ENCODE measurements around the gene ZNF470. TPM values are rescaled to one million over a fixed set of nuclear protein-coding genes. Genes with fewer than 3 reads are reported as not detected.

Gene ZNF470
- total RNA-seq, 1 experiment from 2014 or later: not detected

DNA sequence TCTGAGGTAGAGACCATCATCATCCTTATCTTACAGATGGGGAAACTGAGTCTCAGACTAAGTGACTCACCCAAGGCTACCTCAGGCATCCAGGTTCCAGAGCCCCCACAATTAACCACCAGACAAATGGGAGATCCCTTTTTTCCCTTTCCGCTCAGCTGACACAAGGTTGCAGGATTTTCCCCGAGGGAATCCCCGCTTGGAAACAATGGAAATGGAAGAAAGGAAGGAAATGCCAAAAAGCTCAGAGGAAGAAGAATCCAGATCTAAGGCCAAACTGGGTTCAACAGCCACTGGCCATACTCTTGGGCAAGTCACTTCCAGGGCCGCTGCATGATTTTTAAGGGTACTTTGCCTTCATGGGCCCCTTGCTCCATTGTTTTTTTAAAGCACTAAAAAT is 29.4 kb downstream of the ZNF470 start:
- no peak for DNase-seq
- Histone ChIP-seq H3K27me3 (ENCODE audit: low read length) (no peaks in the 10 kb centered on the region), H3K27ac (ENCODE audit: low read length) (no peak overlapping the region), H3K9ac (ENCODE audit: low read length) (peak overlapping the region; percentile 86; the same call in 1 of the 2 replicates), H2AFZ (ENCODE audit: low read length) (no peak overlapping the region), H3K36me3 (ENCODE audit: insufficient read depth, low read length) (peaks cover 32% of the 10 kb centered on the region), H3K79me2 (ENCODE audit: low read length) (peaks cover 57% of the 10 kb centered on the region), H3K4me1 (ENCODE audit: low read length) (peaks cover 12% of the 10 kb centered on the region), H3K9me3 (ENCODE audit: low read length) (peaks cover 31% of the 10 kb centered on the region), H3K4me3 (ENCODE audit: low read length) (peak overlapping the region; percentile 96), H3K9me2 (replicated peaks; ENCODE audit: insufficient read depth, low read length) (no peaks in the 10 kb centered on the region), H3K4me2 (ENCODE audit: low read depth, low read length, poor library complexity, severe bottlenecking) (peak overlapping the region; percentile 82), H4K20me1 (ENCODE audit: insufficient read depth, low read depth, low read length) (no peaks in the 10 kb centered on the region)

DNA sequence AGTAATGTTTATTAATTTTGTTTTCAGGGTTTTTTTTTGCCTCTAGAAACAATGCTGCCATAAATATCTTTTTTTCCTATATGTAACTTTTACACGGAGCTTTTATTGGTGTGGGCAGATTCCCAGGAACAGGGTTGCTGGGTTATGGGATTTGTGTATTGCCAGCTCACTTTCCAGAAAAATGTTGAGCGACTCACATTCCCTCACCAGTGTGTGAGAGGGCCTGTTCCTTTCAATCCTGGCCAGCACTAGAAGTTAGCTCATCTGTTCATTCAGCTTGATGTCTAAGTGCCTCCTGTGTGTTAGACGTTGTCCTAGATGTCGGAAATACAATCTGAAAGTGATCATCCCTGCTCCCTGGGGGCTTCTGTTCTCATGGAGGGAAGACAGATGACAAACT is 30.4 kb downstream of the ZNF470 start:
- H3K9me3 ChIP-seq (ENCODE audit: low read length): peaks cover 38% of the 10 kb centered on the region
- H3K4me1 ChIP-seq (ENCODE audit: low read length): peaks cover 12% of the 10 kb centered on the region
- no peaks in the 10 kb centered on the region for H4K20me1 ChIP-seq (ENCODE audit: insufficient read depth, low read depth, low read length)
- no peaks in the 10 kb centered on the region for H3K27me3 ChIP-seq (ENCODE audit: low read length)
- no peak for DNase-seq
- no peak overlapping the region for H2AFZ ChIP-seq (ENCODE audit: low read length)
- no peaks in the 10 kb centered on the region for H3K9me2 ChIP-seq (replicated peaks; ENCODE audit: insufficient read depth, low read length)
- no peak overlapping the region for H3K9ac ChIP-seq (ENCODE audit: low read length)
- no peak overlapping the region for H3K4me3 ChIP-seq (ENCODE audit: low read length)
- no peak overlapping the region for H3K27ac ChIP-seq (ENCODE audit: low read length)
- peaks cover 42% of the 10 kb centered on the region for H3K36me3 ChIP-seq (ENCODE audit: insufficient read depth, low read length)
- no peak overlapping the region for H3K4me2 ChIP-seq (ENCODE audit: low read depth, low read length, poor library complexity, severe bottlenecking)
- peaks cover 64% of the 10 kb centered on the region for H3K79me2 ChIP-seq (ENCODE audit: low read length)

DNA sequence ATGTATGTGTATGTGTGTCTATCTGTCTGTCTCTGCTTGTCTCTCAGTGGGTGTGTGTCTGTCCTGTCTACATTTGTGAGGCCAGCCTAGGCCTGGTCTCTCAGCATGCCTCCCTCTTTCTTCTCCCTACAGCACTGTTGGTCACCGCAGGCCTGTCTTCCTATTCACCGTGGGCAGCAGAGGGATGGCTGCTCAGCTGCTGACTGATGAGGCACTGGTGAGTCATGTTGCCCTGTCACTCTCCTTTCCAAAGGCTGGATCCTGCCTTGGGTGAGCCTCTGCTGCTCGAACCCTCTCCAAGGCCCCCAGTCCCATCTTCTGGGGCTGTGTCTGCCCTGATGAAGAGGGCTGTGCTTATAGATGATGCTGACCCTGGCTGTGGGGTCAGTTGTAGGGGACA is 34.1 kb downstream of the ZNF470 start:
- Histone ChIP-seq H3K9me2 (replicated peaks; ENCODE audit: insufficient read depth, low read length) (no peaks in the 10 kb centered on the region), H3K27me3 (ENCODE audit: low read length) (no peaks in the 10 kb centered on the region), H3K27ac (ENCODE audit: low read length) (no peak overlapping the region), H4K20me1 (ENCODE audit: insufficient read depth, low read depth, low read length) (no peaks in the 10 kb centered on the region), H3K4me1 (ENCODE audit: low read length) (peaks cover under 1% of the 10 kb centered on the region), H2AFZ (ENCODE audit: low read length) (no peak overlapping the region), H3K9ac (ENCODE audit: low read length) (no peak overlapping the region), H3K79me2 (ENCODE audit: low read length) (peaks cover 86% of the 10 kb centered on the region), H3K4me2 (ENCODE audit: low read depth, low read length, poor library complexity, severe bottlenecking) (no peak overlapping the region), H3K4me3 (ENCODE audit: low read length) (no peak overlapping the region), H3K9me3 (ENCODE audit: low read length) (peaks cover 68% of the 10 kb centered on the region), H3K36me3 (ENCODE audit: insufficient read depth, low read length) (peaks cover 62% of the 10 kb centered on the region)
- no peak for DNase-seq

DNA sequence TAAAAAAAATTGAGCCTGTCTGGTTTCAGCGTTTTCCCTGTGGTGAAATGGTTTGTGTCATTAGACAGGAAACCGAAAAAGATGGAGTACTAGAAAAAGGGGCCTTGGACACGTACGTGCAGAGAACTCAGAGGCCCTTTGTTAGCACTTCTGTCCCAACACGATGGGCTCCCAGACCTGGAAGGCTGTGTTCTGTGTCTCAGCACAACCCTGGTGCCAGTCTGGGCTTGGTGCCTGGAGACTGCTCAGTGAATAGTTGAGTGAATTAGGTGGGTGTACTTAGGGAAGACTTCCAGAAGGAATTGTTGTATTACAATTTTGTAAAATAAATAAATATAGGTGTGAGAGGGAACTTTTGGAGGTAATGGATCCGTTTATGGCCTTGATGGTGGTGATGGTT is 36.6 kb downstream of the ZNF470 start:
- H3K9ac ChIP-seq (ENCODE audit: low read length): no peak overlapping the region
- H3K36me3 ChIP-seq (ENCODE audit: insufficient read depth, low read length): peaks cover 43% of the 10 kb centered on the region
- peaks cover 85% of the 10 kb centered on the region for H3K79me2 ChIP-seq (ENCODE audit: low read length)
- no peak overlapping the region for H2AFZ ChIP-seq (ENCODE audit: low read length)
- H3K27ac ChIP-seq (ENCODE audit: low read length): no peak overlapping the region
- H3K4me3 ChIP-seq (ENCODE audit: low read length): no peak overlapping the region
- DNase-seq: no peak
- no peaks in the 10 kb centered on the region for H3K4me1 ChIP-seq (ENCODE audit: low read length)
- no peak overlapping the region for H3K4me2 ChIP-seq (ENCODE audit: low read depth, low read length, poor library complexity, severe bottlenecking)
- H3K9me3 ChIP-seq (ENCODE audit: low read length): peaks cover 67% of the 10 kb centered on the region
- no peaks in the 10 kb centered on the region for H3K9me2 ChIP-seq (replicated peaks; ENCODE audit: insufficient read depth, low read length)
- no peaks in the 10 kb centered on the region for H4K20me1 ChIP-seq (ENCODE audit: insufficient read depth, low read depth, low read length)
- no peaks in the 10 kb centered on the region for H3K27me3 ChIP-seq (ENCODE audit: low read length)

DNA sequence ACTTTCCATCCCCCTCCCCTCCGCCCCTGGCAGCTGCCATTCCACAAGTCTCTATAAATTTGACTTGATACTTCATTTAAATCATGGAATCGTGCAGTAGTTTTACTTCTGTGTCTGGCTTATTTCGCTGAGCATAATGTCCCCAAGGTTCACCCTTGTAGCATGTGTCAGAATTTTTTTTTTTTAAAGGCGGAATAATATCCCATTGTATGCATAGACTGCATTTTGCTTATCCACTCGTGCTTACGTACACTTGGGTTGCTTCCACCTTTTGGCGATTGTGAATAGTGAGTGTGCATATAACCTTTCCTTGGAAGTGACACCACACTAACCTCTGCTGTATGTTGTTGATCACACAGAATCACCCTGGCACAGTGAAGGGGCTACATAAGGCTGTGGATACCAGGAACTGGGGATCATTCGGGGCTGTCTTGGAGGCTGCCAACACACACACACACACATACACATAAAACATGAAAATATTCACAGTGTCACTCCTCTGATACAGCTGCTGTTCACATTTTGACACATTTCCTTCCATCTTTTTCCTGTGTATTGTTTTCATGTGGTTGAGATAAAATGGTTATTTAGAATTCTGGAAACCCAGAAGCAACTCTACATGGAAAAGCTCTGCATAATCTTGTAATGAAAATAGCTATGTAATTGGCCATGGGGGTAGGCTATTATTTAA is 41.2 kb downstream of the ZNF470 start:
- no peak for DNase-seq
- H3K9me3 ChIP-seq (ENCODE audit: low read length): peaks cover 77% of the 10 kb centered on the region
- peaks cover 85% of the 10 kb centered on the region for H3K79me2 ChIP-seq (ENCODE audit: low read length)

DNA sequence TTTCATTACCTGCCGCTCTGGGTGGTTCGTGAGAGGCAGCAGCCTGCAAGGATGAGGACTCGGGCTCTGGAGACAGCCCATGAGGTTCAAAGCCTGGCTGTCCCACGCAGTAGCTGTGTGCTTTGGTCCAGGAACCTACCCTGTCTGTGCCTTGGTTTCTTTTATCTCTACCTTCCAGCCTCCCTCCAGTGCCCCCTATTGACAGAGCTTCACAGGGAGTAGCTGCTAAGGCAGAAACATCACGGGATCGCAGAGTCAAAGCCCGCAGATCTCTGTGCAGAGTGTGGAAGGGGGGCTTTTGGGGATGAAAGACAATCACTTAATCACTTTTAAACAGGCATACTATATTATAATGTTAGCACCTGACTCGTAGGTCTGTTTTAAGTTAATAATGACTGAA is 44.0 kb downstream of the ZNF470 start:
- no peak overlapping the region for H3K4me2 ChIP-seq (ENCODE audit: low read depth, low read length, poor library complexity, severe bottlenecking)
- no peaks in the 10 kb centered on the region for H3K9me2 ChIP-seq (replicated peaks; ENCODE audit: insufficient read depth, low read length)
- H3K79me2 ChIP-seq (ENCODE audit: low read length): peaks cover 75% of the 10 kb centered on the region
- no peak overlapping the region for H3K9ac ChIP-seq (ENCODE audit: low read length)
- H3K27ac ChIP-seq (ENCODE audit: low read length): no peak overlapping the region
- H2AFZ ChIP-seq (ENCODE audit: low read length): no peak overlapping the region
- H3K9me3 ChIP-seq (ENCODE audit: low read length): peaks cover 81% of the 10 kb centered on the region
- no peaks in the 10 kb centered on the region for H4K20me1 ChIP-seq (ENCODE audit: insufficient read depth, low read depth, low read length)
- no peak for DNase-seq
- no peaks in the 10 kb centered on the region for H3K27me3 ChIP-seq (ENCODE audit: low read length)
- peaks cover 48% of the 10 kb centered on the region for H3K36me3 ChIP-seq (ENCODE audit: insufficient read depth, low read length)
- H3K4me1 ChIP-seq (ENCODE audit: low read length): no peaks in the 10 kb centered on the region
- H3K4me3 ChIP-seq (ENCODE audit: low read length): no peak overlapping the region

More for the DNA sequence above, 41.2 kb downstream of the ZNF470 start:
- Histone ChIP-seq H3K36me3 (ENCODE audit: insufficient read depth, low read length) (peaks cover 35% of the 10 kb centered on the region), H3K9me2 (replicated peaks; ENCODE audit: insufficient read depth, low read length) (no peaks in the 10 kb centered on the region), H3K4me3 (ENCODE audit: low read length) (no peak overlapping the region), H3K9ac (ENCODE audit: low read length) (no peak overlapping the region), H3K4me1 (ENCODE audit: low read length) (no peaks in the 10 kb centered on the region), H2AFZ (ENCODE audit: low read length) (no peak overlapping the region), H3K27me3 (ENCODE audit: low read length) (no peaks in the 10 kb centered on the region), H3K4me2 (ENCODE audit: low read depth, low read length, poor library complexity, severe bottlenecking) (no peak overlapping the region), H3K27ac (ENCODE audit: low read length) (no peak overlapping the region), H4K20me1 (ENCODE audit: insufficient read depth, low read depth, low read length) (no peaks in the 10 kb centered on the region)

DNA sequence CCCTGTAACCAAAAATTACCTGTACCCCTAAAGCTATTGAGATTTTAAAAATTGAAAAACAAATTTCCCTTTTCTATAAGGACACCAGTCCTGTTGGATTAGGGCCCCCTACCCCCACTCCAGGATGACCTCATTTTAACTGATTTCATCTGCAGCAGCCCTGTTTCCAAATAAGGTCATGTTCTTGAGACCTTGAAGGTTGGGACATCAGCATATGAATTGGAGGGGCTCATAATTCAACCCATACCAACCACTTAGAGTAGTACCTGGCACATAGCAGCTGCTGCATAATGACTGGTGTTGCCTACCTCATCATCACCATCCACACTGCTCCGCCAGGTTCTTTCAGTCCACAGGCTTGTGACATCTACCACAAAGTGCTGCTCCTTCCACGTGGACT is 45.5 kb downstream of the ZNF470 start:
- Histone ChIP-seq H3K27me3 (ENCODE audit: low read length) (no peaks in the 10 kb centered on the region), H3K79me2 (ENCODE audit: low read length) (peaks cover 76% of the 10 kb centered on the region), H3K36me3 (ENCODE audit: insufficient read depth, low read length) (peaks cover 61% of the 10 kb centered on the region), H3K9ac (ENCODE audit: low read length) (no peak overlapping the region), H2AFZ (ENCODE audit: low read length) (no peak overlapping the region), H3K4me2 (ENCODE audit: low read depth, low read length, poor library complexity, severe bottlenecking) (no peak overlapping the region), H3K4me1 (ENCODE audit: low read length) (no peaks in the 10 kb centered on the region), H3K27ac (ENCODE audit: low read length) (no peak overlapping the region), H3K9me2 (replicated peaks; ENCODE audit: insufficient read depth, low read length) (no peaks in the 10 kb centered on the region), H4K20me1 (ENCODE audit: insufficient read depth, low read depth, low read length) (no peaks in the 10 kb centered on the region), H3K9me3 (ENCODE audit: low read length) (peaks cover 86% of the 10 kb centered on the region), H3K4me3 (ENCODE audit: low read length) (no peak overlapping the region)
- no peak for DNase-seq

DNA sequence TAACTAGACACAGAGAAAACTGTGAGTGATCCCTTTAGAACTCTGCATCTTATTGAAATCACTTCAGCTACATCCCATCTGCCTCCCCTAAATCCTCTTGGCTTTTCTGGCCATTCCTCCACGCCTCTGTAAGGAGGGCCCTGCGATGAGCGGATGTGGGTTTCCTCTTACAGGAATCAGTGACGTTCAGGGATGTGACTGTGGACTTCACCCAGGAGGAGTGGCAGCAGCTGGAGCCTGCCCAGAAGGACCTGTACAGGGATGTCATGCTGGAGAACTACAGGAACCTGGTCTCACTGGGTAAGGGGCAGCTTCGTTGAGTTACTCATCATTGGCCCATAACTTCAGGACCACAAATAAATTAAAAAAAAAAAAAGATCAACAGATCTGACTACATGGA is 46.4 kb downstream of the ZNF470 start:
- no peaks in the 10 kb centered on the region for H4K20me1 ChIP-seq (ENCODE audit: insufficient read depth, low read depth, low read length)
- peaks cover 73% of the 10 kb centered on the region for H3K79me2 ChIP-seq (ENCODE audit: low read length)
- no peak overlapping the region for H3K9ac ChIP-seq (ENCODE audit: low read length)
- no peak for DNase-seq
- H3K4me3 ChIP-seq (ENCODE audit: low read length): no peak overlapping the region
- no peak overlapping the region for H3K4me2 ChIP-seq (ENCODE audit: low read depth, low read length, poor library complexity, severe bottlenecking)
- H3K27me3 ChIP-seq (ENCODE audit: low read length): no peaks in the 10 kb centered on the region
- no peak overlapping the region for H2AFZ ChIP-seq (ENCODE audit: low read length)
- no peak overlapping the region for H3K27ac ChIP-seq (ENCODE audit: low read length)
- H3K4me1 ChIP-seq (ENCODE audit: low read length): no peaks in the 10 kb centered on the region
- peaks cover 68% of the 10 kb centered on the region for H3K36me3 ChIP-seq (ENCODE audit: insufficient read depth, low read length)
- peaks cover 86% of the 10 kb centered on the region for H3K9me3 ChIP-seq (ENCODE audit: low read length)
- H3K9me2 ChIP-seq (replicated peaks; ENCODE audit: insufficient read depth, low read length): no peaks in the 10 kb centered on the region
